Fibroblast of skin of scalp (primary cell): ENCODE measurements around the gene CYBRD1. TPM values are rescaled to one million over a fixed set of nuclear protein-coding genes. Genes with fewer than 3 reads are reported as not detected.
"Not testable (repeated sequence)": the region's sequence is repeated elsewhere in the genome, so short reads cannot be mapped to it uniquely, and the experiment has no call there.

Source experiments
- DNase-seq: peaks from one replicate; pipeline ENCODE4 v3.0.0-alpha.2; 2013
- polyA plus RNA-seq, 2 experiments: library from polyadenylated mRNA; unstranded; fragments of 120-200 nt; gene quantifications; one replicate each; pipeline ENCODE4 v1.2.1, GENCODE V29; 2013; ENCODE audit not compliant: insufficient read length in 2 of 2

CYBRD1 gene, protein sequence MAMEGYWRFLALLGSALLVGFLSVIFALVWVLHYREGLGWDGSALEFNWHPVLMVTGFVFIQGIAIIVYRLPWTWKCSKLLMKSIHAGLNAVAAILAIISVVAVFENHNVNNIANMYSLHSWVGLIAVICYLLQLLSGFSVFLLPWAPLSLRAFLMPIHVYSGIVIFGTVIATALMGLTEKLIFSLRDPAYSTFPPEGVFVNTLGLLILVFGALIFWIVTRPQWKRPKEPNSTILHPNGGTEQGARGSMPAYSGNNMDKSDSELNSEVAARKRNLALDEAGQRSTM
- polyA plus RNA-seq (2013, experiment 1 of 2; ENCODE audit: insufficient read length), result 47.4 TPM
- 50.6 TPM for polyA plus RNA-seq (2013, experiment 2 of 2; ENCODE audit: insufficient read length)

DNA sequence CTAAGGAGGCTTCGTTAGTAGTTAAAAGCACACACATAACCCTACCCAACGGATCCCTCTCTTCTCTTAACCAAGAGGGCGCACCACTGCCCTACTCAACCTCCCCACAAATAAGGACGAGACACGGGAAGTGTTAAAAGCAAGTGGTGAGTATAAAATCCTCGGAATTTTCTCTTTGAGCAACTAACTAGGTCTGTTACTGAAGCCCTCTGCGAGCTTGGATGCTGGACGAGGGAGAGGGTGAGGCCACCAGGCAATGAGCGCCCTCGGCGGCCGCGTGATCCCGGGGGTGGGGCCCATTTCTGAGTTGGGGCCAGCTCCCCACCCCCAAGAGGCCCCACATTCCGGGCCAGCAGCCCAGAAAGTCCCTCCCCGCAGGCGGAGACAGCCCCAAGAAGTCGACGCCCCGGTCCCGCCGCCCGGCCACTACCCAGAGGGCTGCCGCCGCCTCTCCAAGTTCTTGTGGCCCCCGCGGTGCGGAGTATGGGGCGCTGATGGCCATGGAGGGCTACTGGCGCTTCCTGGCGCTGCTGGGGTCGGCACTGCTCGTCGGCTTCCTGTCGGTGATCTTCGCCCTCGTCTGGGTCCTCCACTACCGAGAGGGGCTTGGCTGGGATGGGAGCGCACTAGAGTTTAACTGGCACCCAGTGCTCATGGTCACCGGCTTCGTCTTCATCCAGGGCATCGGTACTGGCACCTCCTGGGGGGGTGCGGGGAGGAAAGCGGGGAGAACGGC lies at the start of gene CYBRD1:
Gene CYBRD1 (plus strand): TSS at position 423 of the 736 bp plus-strand sequence. CDS start 72 bp downstream, at position 495.
- peak; percentile 91 for DNase-seq

DNA sequence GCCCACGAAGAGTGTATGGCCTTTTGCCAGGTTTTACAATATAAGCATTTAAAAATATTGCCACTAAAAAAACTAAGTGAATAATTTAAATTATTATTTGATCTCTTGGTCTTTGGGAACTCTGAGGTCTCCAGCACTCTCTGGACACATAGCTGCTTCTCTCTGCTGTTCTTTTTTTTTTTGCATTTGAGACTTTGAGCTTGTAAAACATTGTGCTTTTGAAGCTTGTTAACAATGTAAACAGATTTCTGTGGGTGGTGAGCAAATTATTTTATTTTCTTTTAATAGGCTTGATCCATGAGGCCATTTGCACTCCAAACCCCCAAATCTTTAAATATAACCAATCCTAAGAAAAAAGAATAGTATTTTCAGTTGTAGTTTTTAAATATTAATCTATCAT lies 46.3 kb upstream of the CYBRD1 start:
- DNase-seq, result no peak

DNA sequence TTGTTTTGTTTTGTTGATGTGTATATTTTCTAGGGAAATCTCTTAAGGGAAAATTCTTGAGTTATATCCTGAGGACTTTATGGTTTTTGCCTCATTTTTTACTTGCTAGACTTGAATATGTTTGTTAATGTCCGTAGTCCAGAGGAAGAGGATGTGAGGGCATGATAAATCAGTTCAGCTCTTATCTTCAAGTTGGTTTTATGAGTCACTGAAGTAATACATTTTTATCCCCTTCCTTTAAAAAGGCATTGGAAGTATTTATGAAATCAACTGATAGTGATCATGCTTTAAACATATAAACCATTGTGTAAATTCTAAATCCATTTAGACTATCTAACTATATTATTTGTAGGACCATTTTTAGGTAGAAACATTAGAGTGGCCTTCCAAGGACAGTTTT lies 43.9 kb upstream of the CYBRD1 start:
- no peak for DNase-seq

DNA sequence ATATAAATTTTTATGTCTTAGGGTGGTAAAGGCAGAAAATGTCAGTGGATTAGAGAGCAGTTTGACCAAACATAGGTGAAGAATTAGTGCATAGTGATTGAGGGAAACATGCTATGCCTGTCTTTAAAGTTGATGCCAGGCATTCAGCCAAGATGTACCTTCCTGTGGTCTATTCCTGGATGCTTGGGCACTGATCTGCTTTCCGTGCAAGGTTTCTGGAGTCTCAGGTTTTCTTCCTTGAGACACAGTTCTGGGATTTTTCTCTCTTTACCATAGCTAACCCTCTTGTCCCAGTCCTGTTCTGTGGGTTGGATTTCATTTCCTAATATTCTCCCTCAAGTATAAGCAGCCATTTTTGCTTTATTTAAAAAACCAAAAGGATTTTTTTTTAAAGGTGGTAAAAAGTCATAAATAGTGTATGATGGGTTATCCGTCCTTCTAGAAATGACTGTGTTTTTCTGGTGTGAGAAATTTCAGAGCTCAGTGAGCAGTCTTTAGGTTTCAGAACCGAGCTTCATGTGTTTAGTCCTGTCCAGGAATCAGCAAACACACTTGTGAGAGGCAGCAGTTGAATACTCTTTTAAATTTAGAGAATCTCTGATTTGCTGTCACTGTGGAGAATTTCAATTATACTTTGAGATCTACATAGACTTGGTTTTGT lies 43.0 kb upstream of the CYBRD1 start:
- no peak for DNase-seq

DNA sequence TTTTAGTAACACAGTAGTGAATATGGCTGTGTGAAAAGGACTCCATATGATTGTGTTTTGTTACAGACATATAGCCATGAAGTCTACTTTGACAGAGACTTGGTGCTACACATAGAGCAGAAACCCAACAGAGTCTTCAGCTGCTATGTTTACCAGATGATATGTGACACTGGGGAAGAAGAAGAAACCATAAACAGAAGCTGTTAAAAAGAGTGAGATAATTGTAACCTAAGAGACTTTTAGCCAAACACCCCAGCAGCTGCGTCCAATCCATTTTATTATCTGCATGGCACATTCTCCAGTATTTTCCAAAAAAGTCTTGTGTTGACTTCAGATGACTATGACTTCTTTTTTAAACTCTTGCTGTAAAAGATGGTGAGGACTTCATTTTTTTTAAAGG lies 41.4 kb upstream of the CYBRD1 start:
- no peak for DNase-seq

DNA sequence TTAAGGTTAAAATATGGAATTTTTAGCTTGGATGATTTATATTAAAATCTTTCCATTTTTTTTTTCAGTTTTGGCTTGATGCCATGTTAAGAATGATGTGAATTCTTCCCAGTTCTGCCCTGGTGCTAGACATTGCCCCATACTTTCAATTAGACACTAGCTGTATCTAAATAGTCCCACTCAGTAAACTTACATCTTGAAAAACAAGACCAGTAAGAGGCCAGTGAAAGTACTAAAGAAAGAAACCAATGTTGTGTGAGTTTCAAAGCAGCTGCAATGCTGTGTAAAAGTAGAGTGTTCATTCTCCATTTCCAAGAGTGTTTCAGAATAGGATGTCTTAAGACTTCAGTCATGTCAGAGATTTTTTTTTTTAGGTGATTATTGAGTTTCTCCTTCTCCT lies 40.0 kb upstream of the CYBRD1 start:
- DNase-seq, result peak; percentile 35

DNA sequence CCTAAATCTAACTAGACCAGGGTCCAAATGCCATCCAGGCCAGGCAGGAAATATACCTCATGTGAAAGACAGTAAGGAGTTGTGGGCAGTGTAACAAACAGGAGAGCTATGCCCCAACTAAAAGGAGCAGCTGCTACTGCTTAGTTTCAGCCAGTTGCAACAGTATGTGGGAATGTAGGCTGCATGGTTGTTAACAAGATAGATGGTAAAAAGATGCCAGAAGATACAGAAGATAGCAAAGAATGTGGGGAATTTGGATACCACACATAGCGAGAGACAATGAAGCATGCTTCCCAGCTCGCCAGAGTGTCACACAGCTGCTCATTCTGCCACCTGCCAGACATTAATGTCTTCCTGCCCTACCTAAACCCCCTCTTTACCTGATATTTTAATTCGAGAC lies 39.4 kb upstream of the CYBRD1 start:
- DNase-seq, result peak; percentile 77

DNA sequence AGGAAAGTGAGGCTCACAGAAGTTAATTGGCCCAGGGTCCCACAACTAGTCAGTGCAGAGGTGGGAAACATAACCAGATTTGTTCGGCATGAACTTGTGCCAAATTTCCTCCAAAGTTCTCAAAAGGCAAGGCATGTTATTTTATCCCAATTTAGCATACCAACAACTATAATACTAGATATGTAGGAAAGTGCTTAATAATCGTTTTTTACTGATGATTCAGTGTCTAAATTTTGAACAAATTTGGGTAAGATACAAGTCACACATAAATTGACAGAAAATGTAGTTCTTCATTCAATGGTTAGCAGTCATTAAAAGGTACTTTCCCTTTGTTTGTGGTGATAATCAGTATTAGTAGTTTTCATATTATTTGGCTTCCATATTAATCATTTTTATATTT lies 38.5 kb upstream of the CYBRD1 start:
- no peak for DNase-seq

DNA sequence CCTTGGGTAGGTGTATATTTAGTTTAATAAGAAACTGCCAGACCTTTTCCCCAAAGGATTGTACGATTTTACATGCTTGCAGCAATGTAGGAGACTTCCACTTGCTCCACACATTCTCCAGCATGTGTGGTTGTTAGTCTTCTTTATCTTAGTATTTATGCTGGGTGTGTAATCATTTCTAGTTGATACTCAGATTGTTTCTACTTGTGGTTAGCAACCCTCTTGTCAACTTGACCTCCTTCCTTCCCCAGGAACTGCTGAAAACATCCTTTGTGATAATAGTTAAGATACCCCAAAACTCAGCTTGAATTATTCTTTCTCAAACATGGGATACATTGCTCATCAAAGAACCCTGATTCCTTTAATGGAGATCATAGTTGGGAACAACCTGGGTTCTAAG lies 37.2 kb upstream of the CYBRD1 start:
- no peak for DNase-seq

DNA sequence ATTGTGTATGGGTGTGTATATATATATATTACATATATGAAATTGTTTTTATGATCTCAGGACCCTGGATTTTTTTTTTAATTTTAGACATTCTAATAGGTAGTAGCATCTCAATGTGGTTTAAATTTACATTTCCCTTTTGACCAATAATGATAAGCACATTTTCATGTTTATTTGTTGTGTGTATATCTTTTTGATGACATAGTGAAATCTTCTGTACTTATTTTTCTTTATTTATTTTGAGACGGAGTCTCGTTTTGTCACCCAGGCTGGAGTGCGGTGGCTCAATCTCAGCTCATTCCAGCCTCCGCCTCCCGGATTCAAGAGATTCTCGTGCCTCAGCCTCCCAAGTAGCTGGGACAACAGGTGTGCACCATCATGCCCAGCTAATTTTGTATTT lies 35.1 kb upstream of the CYBRD1 start:
- no peak for DNase-seq

DNA sequence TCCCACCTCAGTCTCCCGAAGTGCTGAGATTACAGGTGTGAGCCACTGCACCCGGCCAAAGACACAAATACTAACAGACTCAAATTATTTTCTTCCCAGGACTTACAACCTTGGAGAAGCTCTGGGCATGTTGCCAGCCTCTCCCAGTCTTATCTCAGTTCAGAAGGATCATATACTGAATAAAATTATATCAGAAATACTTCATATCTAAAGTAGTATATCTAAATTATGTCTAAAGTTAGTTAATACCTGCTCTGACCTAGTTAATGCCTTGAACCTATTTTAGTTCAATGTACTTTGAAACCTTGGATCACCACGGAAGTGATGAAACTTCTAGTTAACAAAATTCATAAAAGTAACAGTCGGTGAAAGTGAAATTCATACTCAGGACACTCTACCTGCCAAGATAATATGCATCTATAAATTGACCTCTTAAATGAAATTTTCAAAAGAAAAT lies 34.4 kb upstream of the CYBRD1 start:
- no peak for DNase-seq

DNA sequence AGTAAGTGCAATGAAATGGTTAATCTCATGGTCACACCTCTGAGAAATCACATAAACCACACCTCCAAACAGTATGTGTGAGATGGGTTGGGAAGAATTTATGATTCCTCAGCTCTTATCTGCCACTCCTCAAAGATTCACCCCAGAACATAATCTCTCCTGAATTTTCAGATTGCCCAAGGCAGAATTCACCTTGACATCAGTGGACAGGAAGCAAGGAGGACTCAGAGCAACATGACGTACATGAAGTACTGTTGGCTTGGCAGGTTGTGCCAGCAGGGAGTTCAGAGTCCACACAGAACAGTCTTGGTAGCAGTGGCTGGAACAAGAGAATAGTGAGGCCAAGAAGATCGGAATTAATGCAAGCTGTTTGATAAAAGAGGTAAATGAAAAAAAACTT lies 31.7 kb upstream of the CYBRD1 start:
- DNase-seq, result no peak

DNA sequence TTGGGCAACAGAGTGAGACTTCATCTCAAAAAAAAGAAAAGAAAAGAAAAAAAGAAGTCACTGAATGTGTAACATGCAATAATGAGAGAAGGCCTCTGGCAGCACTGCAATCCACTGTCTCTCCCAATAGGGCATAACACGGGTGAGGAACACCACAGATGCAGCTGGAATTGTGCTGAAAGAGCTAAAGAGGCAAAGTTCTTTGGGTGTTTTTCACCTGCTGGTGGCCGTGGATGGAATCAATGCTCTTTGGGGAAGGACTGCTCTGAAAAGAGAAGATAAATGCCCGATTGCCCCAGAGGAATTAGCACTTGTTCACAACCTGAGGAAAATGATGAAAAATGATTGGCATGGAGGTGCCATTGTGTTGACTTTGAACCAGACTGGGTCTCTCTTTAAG lies 31.0 kb upstream of the CYBRD1 start:
- DNase-seq, result no peak

DNA sequence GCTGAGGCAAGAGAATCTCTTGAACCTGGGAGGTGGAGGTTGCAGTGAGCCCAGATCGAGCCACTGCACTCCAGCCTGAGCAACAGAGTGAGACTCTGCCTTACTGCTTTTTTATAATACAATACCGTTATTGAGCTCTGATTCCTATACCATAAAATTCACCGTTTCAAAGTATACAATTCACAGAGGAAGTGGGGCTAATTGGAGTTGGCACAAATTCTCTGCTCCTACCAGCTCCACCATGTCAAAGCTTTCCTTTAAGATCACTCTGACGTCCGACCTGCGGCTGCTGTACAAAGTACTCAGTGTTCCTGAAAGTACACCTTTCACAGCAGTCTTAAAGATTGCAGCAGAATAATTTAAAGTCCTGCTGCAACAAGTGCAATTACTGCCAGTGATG lies 29.6 kb upstream of the CYBRD1 start:
- DNase-seq, result no peak

DNA sequence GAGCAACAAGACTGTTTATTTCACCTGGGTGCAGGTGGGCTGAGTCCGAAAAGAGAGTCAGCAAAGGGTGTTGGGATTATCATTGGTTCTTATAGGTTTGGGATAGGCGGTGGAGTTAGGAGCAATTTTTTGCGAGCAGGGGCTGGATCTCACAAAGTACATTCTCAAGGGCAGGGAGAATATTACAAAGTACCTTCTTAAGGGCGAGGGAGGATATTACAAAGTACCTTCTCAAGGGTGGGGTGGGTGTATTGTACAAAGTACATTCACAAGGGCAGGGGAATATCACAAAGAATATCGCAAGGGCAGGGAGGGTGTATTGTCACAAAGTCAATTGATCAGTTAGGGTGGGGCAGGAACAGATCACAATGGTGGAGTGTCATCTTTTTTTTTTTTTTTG lies 24.6 kb upstream of the CYBRD1 start:
- DNase-seq, result not testable (repeated sequence)

DNA sequence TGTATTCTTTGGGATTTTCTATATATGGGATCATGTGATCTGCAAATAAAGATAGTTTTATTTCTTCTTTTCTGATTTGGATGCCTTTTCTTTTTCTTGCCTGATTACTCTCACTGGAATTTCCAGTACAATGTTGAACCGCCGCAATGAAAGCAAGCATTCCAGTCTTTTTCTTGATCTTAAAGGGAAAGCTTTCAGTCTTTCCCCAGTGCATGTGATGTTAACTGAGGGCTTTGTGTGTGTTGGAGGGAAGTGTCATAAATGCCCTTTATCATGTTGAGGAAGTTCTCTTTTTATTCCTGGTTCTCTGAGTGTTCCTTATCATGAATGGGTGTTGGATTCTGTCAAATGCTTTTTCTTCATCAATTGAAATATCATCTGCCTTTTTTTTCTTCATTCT lies 16.9 kb upstream of the CYBRD1 start:
- DNase-seq, result peak; percentile 52

DNA sequence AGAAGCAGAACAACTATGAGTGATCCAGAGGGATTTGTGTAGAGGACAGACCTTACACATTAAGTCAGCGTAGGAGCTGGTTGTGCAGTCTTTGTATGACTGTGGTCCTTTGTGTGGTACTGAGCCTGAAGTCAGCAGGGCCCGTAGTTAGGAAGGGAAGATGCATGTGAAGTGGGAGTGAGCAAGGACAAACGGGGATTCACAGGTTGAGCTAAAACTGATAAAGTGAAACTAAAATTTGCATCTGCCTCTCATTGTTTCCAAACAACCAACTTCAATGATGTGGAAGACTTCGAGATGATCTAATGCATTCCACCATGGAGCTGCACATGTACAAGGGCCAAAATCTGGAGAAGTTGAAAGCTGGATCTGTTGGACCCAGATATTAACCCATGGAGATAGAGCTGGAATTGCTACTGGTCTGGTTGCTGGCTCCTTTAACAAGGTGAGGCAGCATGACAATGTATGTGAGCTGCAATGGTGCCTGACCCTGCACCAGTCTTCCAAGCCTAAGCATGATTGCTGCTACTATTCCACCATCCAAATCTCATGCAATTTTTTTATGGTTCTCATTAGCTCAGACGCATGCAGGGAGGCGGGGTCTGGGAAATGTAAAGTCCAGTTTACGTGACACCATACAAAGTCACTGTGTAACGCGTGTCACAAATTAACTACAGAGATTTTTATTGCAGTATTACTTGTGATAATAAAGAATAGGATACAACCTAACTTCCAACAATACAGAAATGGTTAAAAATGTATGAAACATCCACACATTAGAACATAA lies 12.1 kb upstream of the CYBRD1 start:
- DNase-seq, result no peak

DNA sequence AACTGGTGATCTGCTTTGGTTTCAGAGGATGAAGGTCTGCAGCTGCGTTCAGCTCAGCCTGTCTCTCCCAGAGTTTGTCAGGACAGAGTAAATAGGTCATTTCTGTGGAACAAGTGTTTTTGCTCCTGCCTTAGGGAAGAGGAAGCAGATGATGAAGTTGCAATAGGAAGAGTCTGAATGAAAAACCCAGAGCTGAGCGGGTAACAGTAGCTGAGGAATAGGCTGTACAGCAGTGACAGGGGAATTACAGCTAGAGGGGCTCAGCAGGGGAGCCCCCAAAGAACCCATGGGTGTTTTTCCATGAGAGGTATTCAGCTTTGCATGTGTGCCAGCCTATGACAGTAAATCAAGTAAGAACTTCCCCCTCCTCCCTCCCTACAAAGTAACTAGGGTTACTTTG lies 10.3 kb upstream of the CYBRD1 start:
- DNase-seq, result no peak

DNA sequence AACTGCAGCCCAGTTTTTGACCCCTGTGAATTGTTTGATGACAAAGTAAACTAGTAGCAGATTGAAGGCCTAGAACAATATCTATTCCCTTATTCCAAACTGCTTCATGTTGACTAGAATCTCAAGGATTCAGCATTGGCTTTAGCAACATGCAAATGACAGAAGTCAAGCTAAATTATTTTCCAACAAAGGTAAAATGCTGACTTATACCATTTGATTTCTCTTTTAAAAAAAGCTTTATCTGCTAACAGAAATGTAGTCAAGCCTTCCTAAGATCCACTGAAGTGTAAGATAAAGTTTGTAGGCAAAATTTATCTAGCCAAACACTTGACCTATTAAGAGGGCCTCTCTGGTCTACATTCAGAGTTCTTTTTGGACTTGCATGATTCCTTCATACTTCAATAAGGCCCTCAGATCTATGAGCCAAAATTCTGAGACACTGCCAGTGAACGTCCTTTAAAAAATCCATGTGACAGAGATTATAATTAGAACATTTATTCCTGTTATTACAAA lies 9.5 kb upstream of the CYBRD1 start:
- DNase-seq, result no peak

DNA sequence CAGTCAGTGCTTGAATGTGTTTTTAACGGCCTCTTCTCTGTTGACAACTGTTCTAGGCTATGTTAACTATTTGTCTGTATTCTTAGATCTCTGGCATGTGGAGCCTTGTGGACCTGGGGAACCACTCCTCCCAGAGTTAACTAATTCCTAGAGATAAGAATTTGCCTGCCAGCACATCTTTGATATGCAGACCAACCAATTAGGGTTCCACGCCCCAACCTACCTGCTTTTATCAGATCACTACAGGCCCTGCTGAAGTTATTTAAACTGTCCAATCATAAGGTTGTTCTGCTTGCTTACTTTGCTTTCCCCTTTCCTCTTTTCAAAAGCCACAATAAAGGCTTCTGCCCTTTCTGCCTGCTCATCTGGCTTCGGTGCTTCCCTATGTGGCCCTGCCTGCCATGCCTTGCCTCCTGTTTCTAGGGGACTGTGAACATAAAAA lies 8.5 kb upstream of the CYBRD1 start:
- DNase-seq, result no peak

DNA sequence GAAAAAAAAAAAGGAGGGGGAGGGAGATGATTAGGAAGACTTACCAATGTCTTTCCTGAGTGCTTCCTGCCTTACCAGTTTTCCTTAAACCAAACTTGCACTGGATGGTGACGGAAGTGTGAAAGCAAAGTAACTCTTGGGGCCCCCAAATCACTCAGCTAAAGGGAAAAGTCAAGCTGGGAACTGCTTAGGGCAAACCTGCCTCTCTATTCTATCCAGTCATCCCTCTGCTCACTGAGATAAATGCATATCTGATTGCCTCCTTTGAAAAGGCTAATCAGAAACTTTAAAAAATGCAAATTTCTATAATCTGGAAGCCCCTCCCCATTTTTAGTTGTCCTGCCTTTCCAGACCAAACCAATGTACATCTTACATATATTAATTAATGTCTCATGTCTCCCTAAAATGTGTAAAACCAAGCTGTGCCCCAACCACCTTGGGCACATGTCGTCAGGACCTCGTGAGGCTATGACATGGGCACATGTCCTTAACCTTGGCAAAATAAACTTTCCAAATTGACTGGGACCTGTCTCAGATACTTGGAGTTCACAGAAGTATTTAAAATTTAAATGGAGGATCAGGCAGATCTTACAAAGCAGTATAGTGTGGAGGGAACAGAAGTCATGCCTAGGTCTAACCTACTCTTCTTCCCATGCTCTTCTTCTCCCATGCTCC lies 7.2 kb upstream of the CYBRD1 start:
- no peak for DNase-seq
